Measurements from ENCODE around the gene CCSER2.
"Not testable (repeated sequence)": the region's sequence is repeated elsewhere in the genome, so short reads cannot be mapped to it uniquely, and the experiment has no call there.

The CCSER2 gene

DNA sequence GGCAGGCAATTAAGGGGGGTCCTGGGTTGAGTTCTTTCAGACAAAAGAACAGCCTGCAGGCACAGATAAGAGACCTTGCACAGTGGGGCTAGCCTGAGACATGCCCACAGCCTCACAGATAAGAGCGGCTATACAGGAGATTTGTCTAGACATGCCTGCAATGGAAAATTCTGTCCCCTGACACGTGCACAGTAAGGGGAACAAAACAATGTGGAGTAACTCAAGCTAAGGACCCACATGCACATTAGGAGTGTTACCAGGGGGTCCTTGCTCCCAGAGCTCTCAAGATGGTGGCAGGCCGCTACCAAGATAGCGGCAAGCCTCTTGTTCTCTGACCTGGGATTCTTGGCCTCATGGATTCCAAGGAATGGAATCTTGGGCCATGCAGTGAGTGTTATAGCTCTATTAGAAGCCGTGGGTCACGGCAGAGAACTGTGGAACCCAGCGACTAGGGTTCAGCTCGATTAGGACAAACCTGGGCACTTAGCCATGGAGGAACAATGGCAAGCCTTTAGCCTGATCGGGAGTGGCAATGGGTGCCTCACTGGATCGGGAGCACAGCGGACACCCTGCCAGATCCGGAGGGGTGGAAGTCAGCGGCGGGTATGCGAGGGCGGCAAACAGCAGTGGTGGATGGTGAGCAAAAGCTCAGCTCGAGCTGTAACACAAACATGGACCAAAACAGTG is 196.9 kb downstream of the CCSER2 start:
- no peak for DNase-seq

DNA sequence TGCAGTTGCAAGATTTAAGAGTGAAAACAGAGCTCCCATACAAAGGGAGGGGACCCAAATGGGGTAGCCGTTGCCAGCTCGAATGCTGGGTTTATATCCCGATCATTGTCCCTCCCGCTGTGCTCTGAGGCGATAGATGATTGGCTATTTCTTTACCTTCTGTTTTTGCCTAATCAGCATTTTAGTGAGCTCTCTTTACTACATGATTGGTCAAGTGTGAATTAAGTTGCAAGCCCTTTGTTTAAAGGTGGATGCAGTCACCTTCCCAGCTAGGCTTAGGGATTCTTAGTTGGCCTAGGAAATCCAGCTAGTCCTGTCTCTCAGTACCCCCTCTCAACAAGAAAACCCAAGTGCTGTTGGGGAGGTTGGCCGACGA is 197.4 kb downstream of the CCSER2 start:
- DNase-seq = not testable (repeated sequence)

DNA sequence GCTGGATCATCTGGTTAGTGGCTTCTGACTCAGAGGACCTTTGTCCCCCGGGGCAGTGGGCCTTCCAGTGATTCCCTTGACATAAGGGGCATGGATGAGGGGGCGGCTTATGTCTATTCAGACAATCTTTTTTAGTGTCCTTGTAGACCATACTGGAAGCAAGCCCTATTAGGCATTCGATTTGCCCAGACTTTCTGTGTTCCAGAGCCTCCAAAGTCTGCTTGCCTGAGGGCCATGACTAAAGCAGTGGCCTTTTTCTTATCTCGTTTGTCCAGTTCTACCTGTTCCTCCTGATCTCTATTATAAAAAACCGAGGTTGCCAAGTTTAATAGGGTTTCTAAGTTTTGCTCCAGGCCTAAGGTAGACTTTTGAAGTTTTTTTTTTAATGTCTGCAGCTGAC is 199.0 kb downstream of the CCSER2 start:
- DNase-seq = not testable (repeated sequence)

DNA sequence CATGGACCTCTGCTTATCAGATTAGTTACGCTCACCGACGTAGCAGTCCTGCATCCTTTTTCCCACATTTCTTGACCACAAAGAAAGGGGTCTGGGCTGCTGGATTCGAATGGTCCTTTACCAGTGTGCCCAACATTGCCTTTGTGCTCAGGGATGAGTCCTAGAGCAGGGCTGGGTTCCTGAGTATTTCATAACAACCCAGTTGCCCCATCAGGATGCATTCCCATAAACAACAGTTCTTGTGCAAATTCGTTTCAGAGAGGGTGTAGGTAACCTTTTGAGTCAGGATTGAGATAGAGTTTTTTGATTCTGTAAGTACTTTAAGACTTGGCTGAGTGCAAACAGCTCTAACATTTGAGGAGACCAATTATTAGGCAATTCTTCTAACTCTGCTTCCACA is 200.1 kb downstream of the CCSER2 start:
- not testable (repeated sequence) for DNase-seq

DNA sequence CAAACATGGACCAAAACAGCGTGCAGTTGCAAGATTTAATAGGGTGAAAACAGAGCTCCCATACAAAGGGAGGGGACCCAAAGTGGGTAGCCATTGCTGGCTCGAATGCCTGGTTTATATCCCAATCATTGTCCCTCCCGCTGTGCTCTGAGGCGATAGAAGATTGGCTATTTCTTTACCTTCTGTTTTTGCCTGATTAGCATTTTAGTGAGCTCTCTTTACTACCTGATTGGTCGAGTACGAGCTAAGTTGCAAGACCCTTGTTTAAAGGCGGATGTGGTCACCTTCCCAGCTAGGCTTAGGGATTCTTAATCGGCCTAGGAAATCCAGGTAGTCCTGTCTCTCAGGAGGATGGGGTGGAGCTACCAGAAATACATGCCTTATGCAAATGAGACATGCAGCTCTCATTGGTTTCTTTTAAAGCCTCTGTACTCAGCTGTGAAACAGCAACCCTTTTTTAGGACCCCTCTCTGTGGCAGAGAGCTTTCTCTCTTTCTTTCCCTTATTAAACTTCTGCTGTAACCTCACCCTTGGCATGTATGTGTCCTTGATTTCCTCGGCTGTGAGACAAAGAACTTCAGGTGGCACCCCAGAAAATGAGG is 202.4 kb downstream of the CCSER2 start:
- no peak for DNase-seq

DNA sequence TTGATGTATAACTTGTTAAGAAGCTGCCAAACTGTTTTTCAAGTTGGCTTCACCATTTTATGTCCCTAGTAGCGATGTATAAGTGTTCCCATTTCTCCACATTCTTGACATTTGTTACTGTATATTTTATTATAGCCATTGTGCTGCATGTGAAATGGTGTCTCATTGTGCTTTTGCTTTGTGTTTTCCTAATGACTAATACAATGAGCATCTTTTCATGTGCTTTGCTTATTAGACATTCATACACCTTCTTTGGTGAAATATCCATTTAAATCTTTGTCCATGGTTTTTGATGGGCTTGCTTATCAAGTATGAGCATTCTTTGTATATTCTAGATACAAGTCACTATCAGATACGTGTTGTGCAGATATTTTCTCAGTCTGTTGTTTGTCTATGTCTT is 203.0 kb downstream of the CCSER2 start:
- no peak for DNase-seq

DNA sequence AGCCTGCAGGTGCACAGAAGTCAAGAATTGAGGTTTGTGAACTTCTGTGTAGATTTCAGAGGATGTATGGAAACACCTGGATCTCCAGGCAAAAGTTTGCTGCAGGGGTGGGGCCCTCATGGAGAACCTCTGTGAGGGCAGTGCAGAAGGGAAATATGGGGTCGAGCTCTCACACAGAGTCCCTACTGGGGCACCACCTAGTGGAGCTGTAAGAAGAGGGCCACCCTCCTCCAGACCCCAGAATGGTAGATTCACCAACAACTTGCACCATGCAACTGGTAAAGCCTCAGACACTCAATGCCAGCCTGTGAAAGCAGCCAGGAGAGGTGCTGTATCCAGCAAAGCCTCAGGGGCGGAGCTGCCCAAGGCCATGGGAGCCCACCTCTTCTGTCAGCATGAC is 205.8 kb downstream of the CCSER2 start:
- no peak for DNase-seq

DNA sequence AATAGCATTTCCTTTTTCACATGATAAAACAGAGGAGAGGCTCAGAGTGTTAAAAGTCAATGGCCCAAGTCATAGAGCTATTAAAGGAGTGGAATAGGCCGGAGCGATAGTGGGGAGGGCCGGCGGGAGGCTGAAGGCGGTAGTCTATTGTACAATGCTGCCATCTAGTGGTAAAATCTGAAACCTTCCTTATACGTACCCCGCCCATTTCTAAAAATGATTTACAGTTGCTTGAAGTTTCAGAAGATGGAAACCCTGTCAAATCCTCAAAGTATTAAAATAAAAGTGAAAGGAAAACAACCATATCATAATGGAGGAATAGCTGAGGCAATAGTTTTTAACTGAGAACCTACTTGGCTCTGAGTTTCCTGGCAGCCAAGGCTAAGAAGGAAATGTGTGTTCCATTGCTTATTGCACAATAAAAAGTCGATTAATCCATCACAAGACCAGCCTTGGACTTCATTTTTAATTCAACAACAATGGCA is 209.1 kb downstream of the CCSER2 start:
- DNase-seq = peak; percentile 32 to 33

DNA sequence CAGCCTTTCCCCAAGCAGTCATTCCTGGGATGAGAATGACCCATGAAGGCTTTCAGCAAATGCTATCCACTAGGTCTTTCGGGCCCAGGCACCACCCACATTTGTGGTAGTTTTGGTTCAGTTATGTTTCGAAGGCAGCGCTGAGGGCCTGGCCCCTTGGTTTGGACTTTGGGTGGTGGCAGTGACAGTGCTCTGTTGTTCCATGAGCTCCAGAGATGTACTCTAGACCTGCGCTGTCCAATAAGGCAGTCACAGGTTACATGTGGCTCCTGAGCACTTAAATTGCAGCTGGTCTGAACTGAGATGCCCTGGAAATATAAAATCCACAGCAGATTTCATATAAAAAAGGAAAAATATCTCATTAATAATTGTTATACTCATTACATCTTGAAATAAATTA is 209.6 kb downstream of the CCSER2 start:
- no peak for DNase-seq

DNA sequence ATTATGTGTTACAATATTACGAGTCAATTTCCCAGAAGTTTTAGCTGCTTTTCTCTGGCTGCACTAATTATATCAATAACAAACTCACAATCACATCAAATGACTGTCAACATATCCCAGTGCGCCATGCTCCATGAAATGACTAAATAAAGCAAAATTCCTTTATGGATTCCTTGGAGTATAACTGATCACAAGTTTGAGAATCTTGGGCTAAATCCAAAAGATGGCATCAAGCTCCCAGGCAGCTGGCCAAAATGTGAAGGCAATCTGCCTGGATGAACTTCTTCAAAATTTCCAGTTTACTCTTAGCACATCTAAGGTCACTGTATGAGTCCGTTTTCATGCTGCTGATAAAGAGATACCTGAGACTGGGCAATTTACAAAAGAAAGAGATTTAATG is 210.8 kb downstream of the CCSER2 start:
- DNase-seq = no peak

DNA sequence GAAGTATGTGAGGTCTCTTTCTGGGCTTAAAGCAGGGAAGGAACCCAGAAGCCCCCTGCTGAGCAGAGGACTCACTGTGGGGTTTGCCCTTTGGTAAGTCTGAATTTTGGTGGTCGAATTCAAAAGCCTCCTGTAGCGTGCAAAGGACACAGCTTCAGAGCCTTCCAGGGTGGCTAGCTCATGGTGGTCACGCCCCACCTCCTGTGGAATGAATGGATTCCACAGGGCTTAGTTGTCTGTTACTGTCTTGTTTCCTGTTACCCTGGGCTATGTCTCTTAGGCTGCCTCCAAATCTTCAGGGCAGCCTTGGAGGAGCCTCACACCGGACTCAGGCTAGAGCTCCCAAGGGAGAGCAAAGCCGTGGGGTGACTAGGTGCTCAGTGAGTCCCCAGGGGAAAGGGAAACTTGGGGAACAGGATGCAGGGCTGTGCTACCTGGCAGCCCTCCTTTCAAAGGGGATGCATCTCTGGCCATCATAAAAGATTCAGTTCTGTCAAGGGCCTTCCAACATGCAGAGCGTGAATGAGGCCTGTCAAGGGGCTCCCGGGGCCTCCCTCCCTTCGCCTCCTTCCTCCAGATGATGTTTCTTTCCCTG is 211.7 kb downstream of the CCSER2 start:
- DNase-seq = no peak

DNA sequence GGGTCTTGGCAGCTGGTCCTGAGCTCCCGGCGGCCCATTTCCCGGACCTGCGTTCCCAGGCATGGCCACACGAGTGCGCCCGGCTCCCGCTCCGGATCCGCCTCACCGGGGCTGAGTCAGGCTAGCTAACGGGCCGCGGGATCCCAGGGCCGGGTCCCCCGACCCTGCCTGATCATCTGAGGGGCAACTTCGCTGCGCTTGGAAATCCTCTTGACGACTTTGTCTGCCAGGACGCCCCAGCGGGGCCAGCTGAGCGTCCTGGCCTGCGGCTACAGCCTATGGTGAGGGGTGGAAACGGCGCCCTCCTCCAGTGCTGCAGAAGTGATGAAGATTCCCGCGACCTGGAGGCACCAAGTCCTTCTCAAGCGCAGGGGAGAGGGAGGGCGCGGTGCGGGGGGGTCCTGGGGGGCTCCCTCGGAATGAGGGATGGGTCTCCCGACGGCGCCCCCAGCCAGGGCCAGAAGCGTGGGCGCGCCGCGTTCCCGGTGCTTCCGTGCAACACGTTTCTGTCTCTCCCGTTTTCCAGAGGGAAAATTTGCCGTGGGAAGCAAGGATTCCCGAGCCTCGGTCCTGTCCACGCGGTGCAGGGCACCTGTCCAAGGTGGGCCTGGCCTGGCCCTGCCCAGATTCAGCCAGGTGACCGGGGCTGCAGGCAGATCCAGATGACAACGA is 212.4 kb downstream of the CCSER2 start:
- no peak for DNase-seq

DNA sequence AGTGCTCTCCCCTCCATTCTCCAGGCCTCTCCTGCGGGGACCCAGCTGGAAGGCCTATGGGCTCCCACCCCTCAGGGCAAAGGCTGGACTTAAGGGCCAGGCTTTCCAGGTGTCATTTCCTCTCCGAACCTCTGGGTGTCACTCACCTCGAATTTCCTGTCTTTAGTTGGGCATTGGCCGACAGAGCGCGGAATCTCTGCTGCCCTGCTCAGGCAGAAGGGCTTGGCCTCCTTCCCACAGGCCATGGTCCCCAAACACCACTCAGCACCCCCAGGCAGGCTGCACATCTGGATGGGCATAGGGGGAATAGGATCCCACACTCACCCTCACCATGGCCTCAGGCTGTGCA is 212.9 kb downstream of the CCSER2 start:
- no peak for DNase-seq

DNA sequence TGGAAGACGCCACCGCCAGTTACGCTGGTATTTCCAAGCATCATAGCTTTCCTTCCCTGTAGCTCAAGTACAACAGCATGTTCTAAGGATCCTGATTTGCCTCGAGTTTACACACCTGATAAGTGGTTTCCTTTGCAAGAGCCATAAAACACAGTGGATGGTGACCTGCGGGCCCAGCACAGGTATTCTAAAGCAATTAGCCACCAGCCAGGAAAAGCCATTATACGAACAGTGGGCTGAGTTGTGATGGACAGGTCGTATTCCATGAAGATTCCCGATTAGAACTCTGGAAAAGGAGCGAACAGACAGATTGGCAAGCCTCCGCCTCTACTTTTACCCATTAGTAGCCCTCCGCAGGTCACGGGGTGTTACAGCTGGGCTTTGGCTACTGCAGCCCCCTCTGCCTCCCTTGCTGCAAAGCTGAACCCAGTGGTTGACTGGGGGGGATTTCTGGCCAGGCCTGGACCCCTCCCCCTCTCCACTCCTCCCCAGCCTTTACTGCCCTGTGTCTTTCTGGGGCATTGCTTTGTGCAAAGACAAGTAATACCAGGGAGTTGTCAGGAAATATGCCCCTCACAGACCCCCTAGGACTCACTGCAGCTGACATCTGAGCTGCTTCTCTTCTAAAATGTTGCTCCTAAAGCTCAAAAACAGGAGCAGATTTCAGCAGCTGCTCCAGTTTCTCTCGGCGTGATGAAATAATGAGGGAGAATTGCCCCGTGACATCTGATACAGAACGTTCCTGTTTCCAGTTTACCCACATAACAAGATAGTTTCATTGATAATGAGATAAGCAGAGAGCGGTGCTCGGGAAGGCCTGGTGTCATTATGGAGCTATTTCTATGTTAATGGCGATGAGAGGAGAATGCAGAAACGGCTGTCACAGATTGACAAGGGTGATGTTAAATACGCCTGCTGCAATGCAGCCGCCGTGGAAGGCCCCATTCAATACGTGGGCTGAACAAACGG is 214.4 kb downstream of the CCSER2 start:
- no peak for DNase-seq

DNA sequence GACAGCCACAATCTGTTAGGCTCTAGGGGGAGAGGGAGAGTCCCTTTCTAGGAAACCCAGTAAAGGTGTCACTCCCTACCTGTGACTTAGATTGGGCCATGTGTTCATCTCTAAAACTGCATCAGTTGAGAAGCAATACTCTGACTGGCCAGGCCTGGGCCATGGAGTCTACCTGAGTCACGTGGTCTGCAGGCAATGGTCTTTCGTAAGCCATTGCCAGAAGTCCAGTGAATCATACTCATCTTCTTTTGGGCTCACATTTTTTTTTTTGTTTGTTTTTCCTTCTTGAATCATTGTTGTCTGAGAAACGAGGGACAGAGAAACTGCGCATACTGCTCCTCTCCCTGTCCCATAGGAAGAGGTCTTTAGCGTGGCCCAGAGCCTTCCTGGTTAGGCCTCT is 215.6 kb downstream of the CCSER2 start:
- DNase-seq = no peak

DNA sequence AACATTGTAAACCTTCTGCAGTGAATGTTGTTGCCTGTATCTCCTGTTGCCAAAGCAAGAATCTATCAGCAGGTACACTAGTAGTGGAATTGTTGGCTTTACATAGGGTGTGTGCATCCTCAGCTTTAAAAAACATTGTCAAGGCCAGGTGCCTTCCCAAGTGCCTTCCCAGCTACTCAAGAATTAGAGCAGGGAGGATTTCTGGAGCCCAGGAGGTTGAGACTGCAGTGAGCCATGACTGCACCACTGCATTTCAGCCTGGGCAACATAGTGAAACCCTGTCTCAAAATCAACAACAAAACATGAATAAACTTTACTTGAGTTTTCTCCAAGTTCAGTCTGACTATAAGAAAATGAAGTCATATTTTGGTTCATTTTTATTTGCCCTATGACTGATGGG is 217.3 kb downstream of the CCSER2 start:
- DNase-seq = no peak

DNA sequence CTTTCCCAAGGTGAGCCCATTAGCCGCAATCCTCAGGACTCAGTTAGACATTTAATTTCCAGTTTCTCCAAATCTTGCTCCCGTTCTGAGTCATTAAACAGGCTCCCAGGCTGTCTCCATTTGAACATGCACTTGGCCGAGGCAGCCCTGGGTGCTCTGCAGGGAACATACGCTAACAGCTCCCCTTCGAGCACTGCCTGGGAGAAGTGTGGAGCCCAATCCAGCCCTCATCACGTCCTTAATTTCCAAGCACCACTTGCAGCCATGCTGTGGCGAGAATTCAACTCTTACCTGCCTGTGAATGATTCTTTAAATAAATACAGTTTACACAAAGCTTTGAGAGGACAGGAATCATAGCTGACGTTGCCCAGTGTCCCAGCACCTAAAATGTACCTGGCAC is 218.2 kb downstream of the CCSER2 start:
- DNase-seq = no peak

DNA sequence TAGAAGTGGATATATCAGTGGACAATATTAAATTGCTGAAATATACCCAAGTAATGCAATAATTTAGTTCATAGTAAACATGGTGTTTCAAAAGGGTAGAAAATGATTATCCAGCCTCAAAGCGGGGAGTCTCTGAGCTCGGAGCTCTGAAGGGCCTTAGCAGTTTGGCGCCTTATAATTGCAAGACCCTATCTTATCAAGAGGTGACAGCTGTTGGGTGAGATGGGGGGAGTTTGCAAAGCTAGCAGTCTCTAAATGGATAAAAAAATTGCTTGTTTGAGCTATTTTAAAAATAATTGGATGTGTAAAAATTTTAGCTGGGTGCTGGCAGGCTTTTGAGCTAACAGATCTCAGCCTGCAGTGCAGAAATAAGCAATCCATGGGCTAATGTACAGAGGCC is 219.2 kb downstream of the CCSER2 start:
- no peak for DNase-seq

DNA sequence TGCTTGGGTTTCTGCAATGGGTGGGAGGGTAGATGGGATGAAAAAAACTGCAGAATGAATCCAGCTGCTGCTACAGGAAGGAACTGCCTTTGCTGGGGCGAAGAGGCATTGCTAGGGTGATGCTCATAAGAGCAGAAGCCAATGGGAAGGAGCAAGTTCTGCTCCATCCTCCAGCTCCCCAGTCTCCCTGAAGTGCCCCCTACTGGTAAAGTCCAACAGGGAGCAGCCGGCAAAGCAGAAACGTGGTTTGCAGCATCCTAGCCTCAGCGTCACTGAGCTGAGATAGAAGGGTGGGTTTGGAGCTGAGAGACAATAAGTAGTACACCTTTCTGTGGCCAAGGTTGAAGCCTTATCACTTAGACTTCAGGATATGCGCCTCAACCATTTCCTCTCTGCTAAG is 220.5 kb downstream of the CCSER2 start:
- DNase-seq = no peak

DNA sequence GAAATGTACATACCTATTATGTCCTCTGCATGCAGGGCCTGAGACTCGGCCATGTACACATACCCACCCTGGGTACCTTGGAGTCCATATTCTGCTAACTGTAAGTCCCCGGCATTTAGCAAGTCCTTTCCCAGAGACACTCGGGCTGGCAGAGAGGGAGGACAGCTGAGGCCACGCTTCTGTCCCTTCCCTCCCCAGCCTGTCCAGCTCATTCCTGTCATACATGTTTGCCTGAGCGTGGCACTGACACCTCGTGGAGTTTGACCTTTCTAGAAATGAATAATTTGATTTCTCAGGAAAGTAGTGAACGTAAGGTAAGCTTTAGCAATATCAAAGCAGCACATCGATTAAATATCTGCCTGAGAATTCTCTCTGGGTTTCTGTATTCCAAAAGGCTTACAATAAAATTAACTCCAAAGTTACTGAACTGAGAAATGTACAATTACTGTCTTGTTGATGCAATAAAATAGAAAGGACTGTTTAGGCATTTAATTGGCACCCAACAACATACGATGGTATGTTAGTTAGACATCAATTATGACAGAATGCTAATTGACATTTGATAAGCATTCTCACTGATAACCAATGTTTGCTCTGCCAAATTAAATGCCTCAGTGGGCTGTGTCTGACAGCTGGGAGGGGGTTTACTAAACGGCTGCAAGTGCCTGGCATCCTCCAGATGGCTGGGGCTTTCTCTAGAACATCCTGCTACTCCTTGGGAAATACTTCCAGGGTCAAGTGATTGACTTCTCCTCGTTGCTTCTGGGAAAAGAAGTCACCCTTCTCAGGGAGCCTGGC is 221.2 kb downstream of the CCSER2 start:
- no peak for DNase-seq

DNA sequence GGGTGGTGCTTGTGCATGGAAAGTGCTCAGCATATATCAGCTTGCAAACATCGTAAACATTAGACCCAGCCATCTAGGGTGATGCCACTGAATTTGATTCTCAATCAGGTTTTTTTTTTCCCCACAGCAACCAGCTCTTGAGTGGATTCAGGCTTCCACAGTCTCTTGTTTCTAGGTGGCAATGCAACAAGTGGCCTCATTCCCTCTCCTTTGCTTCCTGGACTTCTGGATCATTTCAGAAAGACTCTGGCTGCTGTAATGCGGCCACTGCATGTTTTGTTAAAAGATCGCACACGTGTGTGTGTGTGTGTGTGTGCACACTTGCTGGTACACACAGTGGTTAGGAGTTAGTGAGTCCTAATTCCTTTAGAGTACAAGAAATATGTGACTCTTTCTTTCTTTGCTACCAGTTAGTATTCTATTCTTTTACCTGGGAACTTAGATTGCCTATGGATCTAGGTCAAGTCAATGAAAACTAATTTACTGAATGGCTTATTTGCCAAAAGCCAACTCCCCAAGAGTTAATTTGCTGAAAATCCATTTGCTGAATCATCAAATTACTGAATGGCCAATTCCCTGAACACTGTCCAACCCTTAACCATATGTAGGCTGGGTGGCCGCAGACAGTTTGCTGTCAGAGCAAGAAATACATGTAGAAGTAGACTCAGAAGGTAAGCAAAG is 222.5 kb downstream of the CCSER2 start:
- no peak for DNase-seq

Data from NCI-H2081 (cell line).